WERI-Rb-1 (cell line): ENCODE measurements around the gene ROBO1.
"Not testable (repeated sequence)": the region's sequence is repeated elsewhere in the genome, so short reads cannot be mapped to it uniquely, and the experiment has no call there.

Source experiments
- DNase-seq: peaks from one replicate; pipeline ENCODE4 v3.0.0-alpha.2; 2020
- H3K27ac ChIP-seq: fragments of 250-450 bp; sonication (Bioruptor Pico); 2 replicates; pipeline ENCODE4 v1.5.1; 2020; ENCODE audit warnings: mild to moderate bottlenecking, moderate library complexity
- H3K27me3 ChIP-seq: fragments of 250-450 bp; sonication (Bioruptor Pico); 2 replicates; pipeline ENCODE4 v1.5.1; 2021; ENCODE audit warnings: mild to moderate bottlenecking, low read depth, moderate library complexity; ENCODE audit not compliant: insufficient read depth, severe bottlenecking
- H3K36me3 ChIP-seq: fragments of 250-450 bp; sonication (Bioruptor Pico); 2 replicates; pipeline ENCODE4 v1.5.1; 2020; ENCODE audit warnings: mild to moderate bottlenecking, moderate library complexity
- H3K4me3 ChIP-seq: 2 replicates; pipeline ENCODE4 v1.5.1; 2011; ENCODE audit warnings: low read depth, mild to moderate bottlenecking, control low read depth, low read length
- H3K9me3 ChIP-seq: fragments of 250-450 bp; sonication (Bioruptor Pico); 2 replicates; pipeline ENCODE4 v1.5.1; 2021; ENCODE audit warnings: mild to moderate bottlenecking, moderate library complexity; ENCODE audit not compliant: severe bottlenecking
- TF ChIP-seq, protein P1 (sequence below): IDR thresholded peaks from 2 replicates; pipeline ENCODE4 v1.5.1; 2011; ENCODE audit warnings: low read depth, mild to moderate bottlenecking, control low read depth, inconsistent platforms, low read length

ROBO1 gene

GRCh38 chr3:79178471-79179180 is 589.2 kb downstream of the ROBO1 start:
- Histone ChIP-seq H3K36me3 (no peaks in the 10 kb centered on the region), H3K9me3 (no peaks in the 10 kb centered on the region), H3K27me3 (no peaks in the 10 kb centered on the region), H3K27ac (no peak overlapping the region), H3K4me3 (no peak overlapping the region)
- no peak for DNase-seq
- TF ChIP-seq, protein P1, sequence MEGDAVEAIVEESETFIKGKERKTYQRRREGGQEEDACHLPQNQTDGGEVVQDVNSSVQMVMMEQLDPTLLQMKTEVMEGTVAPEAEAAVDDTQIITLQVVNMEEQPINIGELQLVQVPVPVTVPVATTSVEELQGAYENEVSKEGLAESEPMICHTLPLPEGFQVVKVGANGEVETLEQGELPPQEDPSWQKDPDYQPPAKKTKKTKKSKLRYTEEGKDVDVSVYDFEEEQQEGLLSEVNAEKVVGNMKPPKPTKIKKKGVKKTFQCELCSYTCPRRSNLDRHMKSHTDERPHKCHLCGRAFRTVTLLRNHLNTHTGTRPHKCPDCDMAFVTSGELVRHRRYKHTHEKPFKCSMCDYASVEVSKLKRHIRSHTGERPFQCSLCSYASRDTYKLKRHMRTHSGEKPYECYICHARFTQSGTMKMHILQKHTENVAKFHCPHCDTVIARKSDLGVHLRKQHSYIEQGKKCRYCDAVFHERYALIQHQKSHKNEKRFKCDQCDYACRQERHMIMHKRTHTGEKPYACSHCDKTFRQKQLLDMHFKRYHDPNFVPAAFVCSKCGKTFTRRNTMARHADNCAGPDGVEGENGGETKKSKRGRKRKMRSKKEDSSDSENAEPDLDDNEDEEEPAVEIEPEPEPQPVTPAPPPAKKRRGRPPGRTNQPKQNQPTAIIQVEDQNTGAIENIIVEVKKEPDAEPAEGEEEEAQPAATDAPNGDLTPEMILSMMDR, result no peak

DNA sequence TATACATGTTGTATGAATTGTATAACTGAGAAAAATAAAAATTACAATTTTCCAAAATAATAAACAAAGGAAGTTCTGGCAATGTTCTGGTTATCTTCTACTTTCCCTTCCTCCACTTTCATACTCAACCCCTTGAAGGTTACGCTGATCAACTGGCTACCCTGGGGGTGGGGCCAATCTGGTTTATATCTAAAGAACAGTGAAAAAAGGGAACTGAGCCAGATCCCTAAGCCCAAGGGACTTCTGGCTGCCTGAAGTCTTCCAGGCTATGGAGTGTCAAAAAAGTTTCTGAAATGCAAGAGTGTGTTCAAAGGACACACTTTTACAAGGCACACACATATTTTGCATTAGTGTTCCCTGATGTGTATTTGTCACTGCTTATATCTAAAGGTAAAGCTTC is 591.9 kb downstream of the ROBO1 start:
- no peaks in the 10 kb centered on the region for H3K27me3 ChIP-seq
- TF ChIP-seq, protein P1, result no peak
- H3K36me3 ChIP-seq, result no peaks in the 10 kb centered on the region
- DNase-seq, result no peak
- no peaks in the 10 kb centered on the region for H3K9me3 ChIP-seq
- no peak overlapping the region for H3K27ac ChIP-seq
- H3K4me3 ChIP-seq, result no peak overlapping the region

- H3K27me3 ChIP-seq, H3K4me3 ChIP-seq, H3K27ac ChIP-seq, DNase-seq, H3K9me3 ChIP-seq, H3K36me3 ChIP-seq: not testable (repeated sequence)
These were observed 594.5 kb downstream of the ROBO1 start for GRCh38 chr3:79173259-79173658.

DNA sequence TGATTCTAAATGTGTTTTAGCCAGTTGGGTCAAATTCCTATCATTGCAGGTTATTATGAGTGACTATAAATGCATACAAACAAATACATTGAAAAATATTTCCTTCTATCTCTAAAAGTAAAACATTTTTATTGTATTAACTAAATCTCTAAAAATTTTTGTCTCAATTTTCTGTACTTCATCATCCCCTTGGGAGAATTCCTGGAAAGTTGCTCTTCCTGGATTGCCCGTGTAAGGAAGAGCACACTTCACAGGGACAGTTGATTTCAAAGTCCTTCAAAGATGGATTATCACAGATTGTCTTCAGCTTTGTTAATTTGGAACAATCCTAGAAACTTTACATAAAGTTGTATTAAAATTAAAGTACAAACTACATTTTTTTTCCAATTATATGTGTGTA is 595.6 kb downstream of the ROBO1 start:
- TF ChIP-seq, protein P1, result no peak

GRCh38 chr3:79170021-79170420 is 597.8 kb downstream of the ROBO1 start:
- DNase-seq, result no peak
- TF ChIP-seq, protein P1, result no peak

More for the DNA sequence above, 595.6 kb downstream of the ROBO1 start:
- no peak overlapping the region for H3K27ac ChIP-seq
- no peaks in the 10 kb centered on the region for H3K36me3 ChIP-seq
- no peak overlapping the region for H3K4me3 ChIP-seq
- H3K9me3 ChIP-seq, result no peaks in the 10 kb centered on the region
- no peak for DNase-seq
- H3K27me3 ChIP-seq, result no peaks in the 10 kb centered on the region

DNA sequence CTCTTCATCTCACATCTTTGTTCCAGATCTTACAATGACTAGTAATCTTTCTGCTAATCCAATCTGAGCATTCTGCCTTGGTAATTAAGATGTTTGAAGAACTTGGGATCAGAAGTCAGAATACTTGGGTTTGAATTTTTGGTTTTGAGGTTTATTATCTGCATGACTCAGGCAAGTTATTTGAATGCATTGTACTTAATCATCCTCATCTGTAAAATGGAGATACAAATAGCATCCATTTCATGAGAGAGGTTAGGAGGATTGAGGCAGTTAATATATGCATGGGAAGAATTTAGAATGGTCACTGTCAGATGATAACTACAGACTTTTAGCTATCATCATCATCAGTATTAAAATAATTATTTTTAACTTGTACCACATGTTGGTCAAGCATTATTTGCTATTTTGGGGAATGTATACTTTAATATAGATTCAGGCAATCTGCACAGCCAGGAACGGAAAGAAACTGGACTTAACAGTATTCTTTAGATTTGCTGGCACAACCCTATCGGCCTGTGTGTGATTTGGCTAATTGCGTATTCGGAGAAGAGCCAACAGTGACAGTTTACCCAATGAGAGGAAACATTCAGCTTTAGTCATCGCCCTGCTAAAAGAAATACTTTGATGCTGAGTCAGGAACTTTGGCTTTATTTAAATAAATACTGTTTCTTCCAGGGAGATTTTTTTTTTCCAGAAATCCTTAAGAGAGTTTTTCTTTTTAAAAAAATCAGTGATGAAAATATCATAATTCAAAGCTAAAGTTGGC is 600.0 kb downstream of the ROBO1 start:
- DNase-seq, result no peak
- H3K27me3 ChIP-seq, result no peaks in the 10 kb centered on the region
- H3K4me3 ChIP-seq, result no peak overlapping the region
- TF ChIP-seq, protein P1, result no peak
- no peaks in the 10 kb centered on the region for H3K36me3 ChIP-seq
- H3K27ac ChIP-seq, result no peak overlapping the region
- H3K9me3 ChIP-seq, result no peaks in the 10 kb centered on the region

More at GRCh38 chr3:79170021-79170420, 597.8 kb downstream of the ROBO1 start:
- Histone ChIP-seq H3K9me3 (no peaks in the 10 kb centered on the region), H3K4me3 (no peak overlapping the region), H3K27me3 (no peaks in the 10 kb centered on the region), H3K27ac (no peak overlapping the region), H3K36me3 (no peaks in the 10 kb centered on the region)
